HG03558 (cell line): ENCODE data around the gene LENG8.
"Not testable (repeated sequence)": the region's sequence is repeated elsewhere in the genome, so short reads cannot be mapped to it uniquely, and the experiment has no call there.

Experiments used
- ATAC-seq: cut with Tn5 transposase; IDR thresholded peaks from one replicate; pipeline ENCODE4 v1.9.1; 2021; ENCODE audit warnings: moderate number of reproducible peaks; ENCODE audit not compliant: unreplicated experiment; ENCODE audit errors: extremely low read depth

LENG8 gene

DNA sequence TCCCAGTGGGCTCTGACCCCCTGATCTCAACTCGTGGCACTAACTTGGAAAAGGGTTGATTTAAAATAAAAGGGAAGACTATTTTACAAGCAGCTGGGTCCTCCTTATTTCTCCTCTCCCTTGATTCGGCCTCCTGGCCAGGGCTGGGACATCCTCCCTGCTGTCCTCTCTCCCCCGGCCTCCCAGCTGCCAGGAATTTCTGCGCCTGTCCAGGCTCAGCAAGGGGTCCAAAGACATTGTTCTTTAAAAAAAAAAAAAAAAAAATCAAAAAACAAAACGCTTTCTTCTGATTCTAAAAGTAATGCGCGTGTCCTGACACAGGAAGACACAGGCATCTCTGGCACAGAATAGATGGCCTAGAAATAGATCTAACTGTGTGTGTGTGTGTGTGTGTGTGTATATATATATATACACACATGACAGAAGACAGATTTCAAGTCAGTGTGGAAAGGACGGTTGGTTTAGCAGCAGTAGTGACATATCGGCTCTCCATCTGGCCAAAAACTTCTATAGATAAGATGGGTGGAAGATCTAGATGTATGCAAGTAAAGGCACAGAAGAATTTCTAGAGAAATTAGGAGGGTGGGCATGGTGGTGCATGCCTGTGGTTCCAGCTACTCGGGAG lies 12.3 kb upstream of the LENG8 start:
- no peak for ATAC-seq

DNA sequence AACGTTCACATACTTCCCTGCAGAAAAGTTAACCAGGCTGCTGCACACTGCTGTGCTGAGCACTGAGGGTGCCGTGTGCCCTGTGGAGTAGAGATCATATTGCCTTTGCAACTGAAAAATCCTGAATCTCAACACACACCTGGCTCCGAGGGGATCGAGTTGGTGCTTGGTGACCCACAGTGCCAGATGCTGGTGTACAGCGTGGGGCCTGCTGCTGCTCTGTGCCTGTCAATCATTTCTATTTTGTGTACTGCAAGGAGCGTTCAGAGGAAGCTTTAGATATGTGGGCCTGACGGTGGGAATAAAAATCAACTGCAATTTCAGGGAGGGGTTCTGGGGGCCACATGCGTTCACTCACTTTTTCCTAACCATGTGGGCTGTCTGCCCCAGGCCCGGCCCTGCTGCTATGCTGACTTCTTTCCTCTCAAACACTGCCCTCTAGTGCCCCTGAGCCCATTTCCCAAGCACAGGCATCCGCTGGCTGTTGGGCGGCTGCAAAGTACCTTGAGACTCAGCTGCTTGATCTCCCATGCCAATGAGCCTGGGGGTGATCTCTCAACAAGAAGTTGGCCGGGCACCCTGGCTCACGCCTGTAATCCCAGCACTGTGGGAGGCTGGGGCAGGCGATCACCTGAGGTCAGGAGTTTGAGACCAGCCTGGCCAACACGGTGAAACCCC lies 9.7 kb upstream of the LENG8 start:
- no peak for ATAC-seq

DNA sequence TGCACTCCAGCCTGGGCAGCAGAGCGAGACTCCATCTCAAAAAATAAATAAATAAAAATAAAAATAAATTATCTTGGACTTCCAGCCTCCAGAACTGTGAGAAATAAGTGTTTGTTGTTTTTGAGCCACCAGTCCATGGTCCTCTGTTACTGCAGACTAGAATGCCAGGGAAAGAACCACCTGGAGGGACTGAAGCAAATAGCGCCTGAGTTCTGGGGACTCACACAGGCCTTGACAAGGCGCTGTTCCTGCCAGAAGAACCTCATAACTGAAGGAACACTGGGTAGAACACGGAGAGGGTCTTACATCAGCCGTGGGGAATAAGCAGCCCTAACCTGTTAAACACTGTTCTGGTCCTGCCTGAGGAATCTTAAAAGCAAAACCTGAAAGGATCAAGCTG lies 8.4 kb upstream of the LENG8 start:
- ATAC-seq: no peak

DNA sequence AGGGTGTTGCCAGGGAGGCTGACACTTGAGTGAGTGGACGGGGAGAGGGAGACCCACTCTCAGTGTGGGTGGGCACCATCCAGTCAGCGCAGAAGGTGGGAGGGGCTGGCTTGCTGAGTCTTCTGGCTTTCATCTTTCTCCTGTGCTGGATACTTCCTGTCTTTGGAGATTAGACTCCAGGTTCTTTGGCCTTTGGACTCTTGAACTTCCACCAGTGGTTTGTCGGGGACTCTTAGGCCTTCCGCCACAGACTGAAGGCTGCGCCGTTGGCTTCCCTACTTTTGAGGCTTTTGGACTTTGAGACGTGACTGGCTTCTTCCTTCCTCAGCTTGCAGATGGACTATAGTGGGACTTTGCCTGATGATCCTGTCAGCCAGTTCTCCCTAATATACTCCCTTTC lies 4.3 kb upstream of the LENG8 start:
- no peak for ATAC-seq

DNA sequence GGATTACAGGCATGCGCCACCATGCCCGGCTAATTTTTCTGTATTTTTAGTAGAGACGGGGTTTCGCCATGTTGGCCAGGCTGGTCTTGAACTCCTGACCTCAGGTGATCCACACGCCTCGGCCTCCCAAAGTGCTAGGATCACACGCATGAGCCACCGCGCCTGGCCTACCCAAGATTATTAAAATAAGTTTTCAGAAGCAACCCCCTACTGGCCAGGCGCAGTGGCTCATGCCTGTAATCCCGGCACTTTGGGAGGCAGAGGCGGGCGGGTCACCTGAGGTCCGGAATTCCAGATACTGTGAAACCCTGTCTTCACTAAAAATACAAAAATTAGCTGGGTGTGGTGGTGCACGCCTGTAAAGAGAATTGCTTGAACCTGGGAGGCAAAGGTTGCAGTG lies 2.6 kb upstream of the LENG8 start:
- not testable (repeated sequence) for ATAC-seq

DNA sequence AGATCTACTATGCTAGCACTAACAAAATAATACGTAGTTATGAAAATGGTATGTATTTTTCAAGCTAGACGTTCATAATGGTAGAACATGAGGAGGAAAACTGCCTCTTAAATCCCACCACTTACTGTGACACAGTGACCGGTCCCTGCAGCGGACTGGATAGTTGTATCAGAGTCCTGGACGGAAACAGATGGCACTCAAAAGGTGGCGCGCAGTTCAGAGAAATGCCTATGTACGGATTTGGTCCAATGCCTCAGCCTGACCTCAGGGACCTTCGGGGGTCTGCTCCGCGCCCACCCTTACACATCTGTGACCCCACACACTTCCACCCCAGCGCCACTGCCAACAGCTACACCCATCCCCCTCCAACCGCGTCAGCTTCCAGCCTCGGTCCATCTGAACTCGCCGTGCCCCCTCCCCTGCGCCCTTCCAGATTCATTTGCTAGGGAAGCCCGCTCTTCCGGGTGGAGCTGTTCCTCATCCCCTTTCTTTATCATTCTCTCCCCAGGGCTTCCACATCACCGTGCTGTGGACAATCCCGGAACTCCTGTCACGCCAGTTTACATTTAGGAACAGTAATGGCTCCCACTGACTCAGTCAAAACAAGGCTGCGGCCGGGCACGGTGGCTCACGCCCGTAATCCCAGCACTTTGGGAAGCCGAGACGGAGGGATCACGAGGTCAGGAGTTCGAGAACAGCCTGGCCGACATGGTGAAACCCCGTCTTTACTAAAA lies 792 bp upstream of the LENG8 start:
- ATAC-seq: no peak

DNA sequence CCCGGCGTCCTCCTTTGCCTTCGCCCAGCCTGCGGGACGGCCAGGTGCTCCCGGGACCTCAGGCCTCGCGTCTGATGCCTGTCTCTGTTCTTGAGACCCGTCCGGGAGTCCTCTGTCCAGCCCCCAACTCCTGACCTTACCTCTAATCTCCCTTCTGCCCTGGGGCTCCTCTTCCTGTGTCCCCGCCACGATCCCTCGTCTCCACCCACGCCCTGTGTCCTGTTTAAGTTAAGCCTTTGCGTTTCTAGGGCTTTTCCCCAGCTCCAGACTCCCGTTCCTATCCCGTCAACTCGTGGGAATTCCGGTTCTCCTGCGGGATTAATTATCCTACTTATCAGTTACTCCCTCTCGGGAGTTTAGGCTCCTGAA lies 686 bp downstream of the LENG8 start:
- ATAC-seq: no peak

DNA sequence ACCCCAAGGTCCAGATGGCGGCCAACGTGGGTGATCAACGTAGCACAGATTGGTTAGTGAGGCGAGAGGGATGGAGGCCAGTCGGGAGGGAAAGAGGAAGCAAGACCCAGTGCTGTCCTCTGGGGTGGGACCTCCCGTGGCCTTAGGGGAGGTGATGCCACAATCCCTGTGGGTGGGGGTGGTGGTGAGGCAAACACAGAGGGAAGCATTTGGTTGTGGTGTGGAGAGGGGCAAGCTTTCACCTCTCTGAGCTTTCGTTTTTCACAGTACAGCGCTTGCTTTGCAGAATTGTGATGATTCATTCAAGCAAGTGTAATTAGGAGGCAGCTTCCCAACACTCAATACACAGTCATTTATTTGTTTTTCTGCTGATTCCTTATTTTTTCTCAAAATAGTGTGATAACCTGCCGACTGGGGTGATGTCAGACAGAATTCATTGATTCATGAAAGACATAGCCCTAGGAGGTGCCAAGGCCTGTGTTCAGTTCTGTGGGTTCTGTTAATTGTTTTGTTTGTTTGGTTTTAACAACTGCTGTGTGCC lies 2.4 kb downstream of the LENG8 start:
- ATAC-seq: no peak

DNA sequence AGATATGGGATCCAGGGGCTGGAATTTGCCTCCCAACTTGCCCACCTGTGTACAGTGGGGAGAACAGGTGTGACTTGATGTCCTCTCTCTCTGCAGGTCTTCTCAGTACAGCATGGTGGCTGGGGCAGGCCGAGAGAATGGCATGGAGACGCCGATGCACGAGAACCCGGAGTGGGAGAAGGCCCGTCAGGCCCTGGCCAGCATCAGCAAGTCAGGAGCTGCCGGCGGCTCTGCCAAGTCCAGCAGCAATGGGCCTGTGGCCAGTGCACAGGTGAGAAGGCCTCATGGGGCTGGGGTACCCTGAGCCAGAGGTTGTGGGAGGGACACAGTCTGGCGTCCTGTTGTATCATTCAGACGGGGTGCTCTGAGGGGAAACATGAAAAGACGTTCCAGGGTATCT lies 3.0 kb downstream of the LENG8 start:
- no peak for ATAC-seq

DNA sequence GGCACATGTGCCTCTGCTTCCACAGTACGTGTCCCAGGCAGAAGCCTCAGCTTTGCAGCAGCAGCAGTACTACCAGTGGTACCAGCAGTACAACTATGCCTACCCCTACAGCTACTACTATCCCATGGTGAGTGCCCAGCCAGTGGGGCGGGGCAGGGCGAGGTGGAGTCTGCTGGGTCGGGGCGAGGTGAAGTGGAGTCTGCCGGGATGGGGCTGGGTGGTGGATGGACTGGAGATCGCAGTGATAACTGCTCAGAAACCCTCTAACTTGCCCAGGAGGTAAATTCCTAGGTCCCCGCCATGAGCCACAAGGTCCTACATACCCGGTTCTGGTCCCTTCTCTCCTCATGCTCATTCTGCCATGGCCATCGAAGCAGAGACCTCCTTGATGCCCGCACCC lies 3.6 kb downstream of the LENG8 start:
- ATAC-seq: no peak

DNA sequence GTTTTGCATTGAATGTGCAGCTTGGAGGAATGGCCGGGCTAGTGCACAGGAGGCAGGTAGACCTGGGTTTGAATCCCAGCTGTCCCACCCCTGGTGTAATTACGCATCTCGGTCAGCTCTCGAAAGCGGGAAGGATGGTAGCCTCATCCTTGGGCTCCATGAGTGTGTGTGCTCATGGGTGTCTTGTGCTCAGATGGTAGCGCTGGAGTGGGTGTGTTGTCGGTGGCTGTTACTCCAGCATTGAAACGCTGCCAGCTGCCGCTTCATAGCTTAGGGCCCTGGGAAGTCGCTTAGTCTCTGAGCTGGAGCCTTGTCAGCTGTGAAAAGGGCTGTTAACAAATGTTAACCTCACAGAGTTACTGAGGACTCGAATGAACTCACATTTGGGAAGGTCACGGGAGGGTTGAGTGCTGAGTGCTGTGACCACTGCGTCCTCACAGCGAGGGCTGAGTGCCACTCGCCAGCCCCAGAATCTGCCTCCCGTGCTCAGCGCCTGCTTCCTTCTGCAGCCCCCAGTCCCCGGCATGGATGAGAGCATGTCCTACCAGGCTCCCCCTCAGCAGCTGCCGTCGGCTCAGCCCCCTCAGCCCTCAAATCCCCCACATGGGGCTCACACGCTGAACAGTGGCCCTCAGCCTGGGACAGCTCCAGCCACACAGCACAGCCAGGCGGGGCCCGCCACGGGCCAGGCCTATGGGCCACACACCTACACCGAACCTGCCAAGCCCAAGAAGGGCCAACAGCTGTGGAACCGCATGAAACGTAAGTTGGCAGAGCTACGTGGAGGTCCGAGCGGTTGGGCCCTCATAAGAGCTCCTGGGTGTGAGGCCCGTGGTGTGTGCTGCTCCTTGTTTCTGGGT lies 5.2 kb downstream of the LENG8 start:
- no peak for ATAC-seq

DNA sequence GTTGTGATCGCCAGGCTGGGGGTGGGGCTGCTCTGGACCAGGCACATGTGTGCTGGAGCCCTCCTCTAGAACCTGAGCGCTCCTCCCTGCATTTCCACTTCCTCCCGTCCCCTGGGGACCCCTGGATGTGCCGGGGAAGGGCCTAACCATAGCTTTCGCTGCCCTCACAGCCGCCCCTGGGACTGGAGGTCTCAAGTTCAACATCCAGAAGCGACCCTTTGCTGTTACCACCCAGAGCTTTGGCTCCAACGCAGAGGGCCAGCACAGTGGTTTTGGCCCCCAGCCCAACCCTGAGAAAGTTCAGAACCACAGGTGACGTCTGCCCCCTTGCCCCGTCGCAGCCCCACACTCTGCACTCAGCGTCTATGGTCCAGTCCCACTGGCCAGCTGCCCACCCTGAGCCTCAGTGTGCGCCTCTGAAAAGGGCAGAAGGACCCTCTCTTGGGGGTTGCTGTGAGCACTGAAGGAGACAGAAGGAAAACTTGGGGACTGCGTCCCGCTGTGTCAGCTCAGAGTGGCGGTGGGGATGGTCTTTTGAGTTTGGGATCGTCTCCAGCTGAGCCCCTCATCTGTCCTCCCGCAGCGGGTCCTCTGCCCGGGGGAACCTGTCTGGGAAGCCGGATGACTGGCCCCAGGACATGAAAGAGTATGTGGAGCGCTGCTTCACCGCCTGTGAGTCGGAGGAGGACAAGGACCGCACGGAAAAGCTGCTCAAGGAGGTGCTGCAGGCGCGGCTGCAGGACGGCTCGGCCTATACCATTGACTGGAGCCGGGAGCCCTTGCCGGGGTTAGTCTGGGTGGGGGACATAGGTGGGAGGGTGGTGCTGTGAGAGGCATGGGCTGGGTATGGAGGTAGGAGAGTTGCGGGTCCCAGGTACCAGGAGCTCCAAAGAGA lies 6.0 kb downstream of the LENG8 start:
- no peak for ATAC-seq

DNA sequence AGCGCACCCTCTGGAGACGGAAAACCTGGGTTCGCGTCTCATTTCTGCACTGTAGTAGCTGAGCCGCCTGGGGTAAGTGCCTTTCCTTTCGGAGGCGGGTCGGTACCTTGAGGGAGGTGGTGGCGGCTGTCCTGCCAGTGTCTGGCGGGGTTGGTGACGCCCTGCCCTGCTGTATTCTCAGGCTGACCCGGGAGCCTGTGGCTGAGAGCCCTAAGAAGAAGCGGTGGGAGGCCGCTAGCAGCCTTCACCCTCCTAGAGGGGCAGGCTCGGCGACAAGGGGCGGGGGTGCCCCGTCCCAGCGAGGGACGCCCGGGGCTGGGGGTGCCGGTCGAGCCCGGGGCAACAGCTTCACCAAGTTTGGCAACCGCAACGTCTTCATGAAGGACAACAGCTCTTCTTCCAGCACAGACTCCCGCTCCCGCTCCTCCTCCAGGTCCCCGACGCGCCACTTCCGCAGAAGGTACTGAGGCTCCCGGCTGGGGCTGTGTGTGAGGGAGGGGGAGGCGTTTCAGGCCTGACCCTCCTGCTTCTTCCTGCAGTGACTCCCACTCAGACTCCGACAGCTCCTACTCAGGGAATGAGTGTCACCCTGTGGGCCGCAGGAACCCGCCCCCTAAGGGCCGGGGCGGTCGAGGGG lies 6.9 kb downstream of the LENG8 start:
- no peak for ATAC-seq

DNA sequence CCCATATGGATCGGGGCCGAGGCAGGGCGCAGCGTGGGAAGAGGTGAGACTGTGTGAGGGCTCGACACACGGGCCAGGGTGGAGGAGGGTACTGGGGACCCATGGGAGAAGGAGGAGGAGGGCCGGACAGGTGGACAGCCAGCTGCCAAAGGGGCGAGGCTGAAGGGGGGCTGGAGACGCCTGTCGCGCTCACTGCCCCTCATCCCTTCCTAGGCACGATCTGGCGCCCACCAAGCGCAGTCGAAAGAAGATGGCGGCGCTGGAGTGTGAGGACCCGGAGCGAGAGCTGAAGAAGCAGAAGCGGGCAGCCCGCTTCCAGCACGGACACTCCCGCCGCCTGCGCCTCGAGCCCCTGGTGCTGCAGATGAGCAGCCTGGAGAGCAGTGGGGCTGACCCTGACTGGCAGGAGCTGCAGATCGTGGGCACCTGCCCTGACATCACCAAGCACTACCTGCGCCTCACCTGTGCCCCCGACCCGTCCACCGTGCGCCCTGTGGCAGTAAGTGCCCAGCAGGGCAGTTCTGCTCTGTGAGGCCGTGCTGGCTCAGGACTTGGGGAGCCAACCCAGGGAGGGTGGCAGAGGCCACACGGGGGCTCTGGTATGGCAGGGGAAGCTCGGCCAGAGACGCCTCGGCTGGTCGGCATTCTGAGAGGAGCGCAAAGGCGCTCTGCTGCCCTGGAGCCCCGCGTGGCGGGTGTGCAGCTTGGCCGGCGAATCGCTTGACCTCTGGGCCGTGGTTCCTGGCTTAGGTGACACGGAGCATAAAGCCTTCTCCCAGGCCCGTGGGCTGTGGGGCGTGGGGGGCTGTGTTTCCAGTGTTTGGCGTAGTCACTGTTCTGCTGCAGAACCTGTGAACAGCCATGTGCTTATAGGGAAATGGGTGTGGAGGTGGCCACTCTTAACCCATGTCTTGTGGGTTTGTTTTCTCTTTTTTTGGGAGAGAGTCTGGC lies 7.7 kb downstream of the LENG8 start:
- no peak for ATAC-seq

DNA sequence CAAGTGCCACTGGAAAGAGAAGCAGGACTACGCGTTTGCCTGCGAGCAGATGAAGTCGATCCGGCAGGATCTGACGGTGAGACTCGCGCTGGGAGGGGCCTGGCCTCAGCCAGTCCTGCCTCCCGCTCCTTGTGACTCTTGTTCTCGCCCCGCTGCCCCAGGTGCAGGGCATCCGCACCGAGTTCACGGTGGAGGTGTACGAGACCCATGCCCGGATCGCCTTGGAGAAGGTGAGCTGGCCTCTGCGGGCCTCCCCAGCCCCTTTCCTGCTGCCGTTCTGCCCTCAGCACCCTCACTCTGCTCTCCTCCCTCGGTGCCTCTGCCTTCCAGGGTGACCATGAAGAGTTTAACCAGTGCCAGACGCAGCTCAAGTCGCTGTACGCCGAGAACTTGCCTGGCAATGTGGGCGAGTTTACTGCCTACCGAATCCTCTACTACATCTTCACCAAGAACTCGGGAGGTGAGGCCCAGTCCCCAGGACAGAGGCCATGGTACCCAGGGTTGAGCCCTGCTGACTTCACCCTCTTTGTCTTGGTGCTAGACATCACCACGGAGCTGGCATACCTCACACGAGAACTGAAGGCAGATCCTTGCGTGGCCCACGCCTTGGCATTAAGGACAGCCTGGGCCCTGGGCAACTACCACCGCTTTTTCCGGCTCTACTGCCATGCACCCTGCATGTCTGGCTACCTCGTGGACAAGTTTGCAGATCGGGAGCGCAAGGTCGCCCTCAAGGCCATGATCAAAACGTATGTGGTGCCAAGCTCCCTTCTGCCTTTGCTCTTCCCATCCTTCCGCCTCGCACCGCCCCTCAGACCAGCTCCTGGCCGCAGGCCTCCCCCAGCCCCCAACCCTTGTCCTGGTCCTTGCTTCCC lies 9.0 kb downstream of the LENG8 start:
- no peak for ATAC-seq

DNA sequence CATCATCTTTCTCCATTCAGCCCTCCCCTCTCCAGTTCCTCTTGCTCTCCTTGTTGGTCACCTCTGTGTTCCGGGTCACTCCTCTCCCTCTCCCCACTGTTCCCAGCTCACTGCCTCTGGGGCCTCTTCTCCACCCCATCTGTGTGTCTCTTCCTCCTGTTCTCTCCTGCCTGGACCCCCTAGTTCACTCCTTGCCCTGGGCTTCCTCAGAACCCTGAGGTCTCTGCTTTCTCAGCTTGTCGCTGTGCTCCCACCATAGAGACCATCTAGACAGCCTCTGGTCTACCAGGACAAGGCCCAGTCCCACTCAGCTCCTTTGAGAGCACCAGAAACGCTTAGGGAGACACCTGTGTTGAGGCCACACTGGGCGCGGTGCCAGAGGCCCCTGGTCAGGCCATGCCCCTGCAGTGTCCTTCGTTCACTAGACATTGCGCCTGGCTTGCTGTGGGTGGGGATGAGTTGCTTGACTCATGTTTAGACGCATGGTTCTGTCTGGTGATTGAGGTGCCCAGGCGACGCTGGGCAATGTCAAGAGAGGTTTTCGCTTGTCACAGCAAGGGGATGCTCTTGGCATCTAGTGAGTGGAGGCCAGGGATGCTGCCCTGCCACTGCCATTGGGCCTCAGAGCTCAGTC lies 9.8 kb downstream of the LENG8 start:
- ATAC-seq: no peak
